ENCODE measurements around the gene HEATR3. TPM values are rescaled to one million over a fixed set of nuclear protein-coding genes. Genes with fewer than 3 reads are reported as not detected.

Gene HEATR3
- total RNA-seq: 10 to 100 TPM; 13.9 to 16.7 TPM
- long read RNA-seq, donor 1, partial matches to known transcripts: 1 of 3 reads
- long read RNA-seq, donor 1, other reads (novel, unspliced or antisense): 2 of 3 reads
- long read RNA-seq, donor 2, partial matches to known transcripts: 0 of 2 reads
- long read RNA-seq, donor 2, other reads (novel, unspliced or antisense): 0 of 2 reads

GRCh38 chr16:50065624-50066481 is at the start of gene HEATR3:
Gene HEATR3 (plus strand): TSS chr16:50065970. CDS start chr16:50066132, 162 bp downstream.
- intact Hi-C loops (cut with DNase I): no loop called here
- DNase-seq (ENCODE audit: low spot score): peak; percentile 98

DNA sequence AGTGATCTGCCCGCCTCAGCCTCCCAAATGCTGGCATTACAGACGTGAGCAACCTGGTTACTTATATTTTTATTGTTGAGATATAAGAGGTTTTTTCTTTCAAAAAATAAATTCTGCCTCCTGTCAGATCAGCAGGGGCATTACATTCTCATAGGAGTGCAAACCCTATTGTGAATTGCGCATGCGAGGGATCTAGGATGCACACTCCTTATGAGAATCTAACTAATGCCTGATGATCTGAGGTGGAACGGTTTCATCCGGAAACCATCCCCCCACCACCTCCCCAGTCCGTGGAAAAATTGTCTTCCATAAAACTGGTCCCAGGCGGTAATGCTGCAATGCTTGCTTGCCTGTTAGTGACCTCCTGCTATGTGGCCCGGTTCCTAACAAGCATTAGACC is 48.2 kb upstream of the HEATR3 start:
- DNase-seq (ENCODE audit: low spot score): no peak
- intact Hi-C loops (cut with DNase I): no loop called here

GRCh38 chr16:50021544-50021943 is 44.2 kb upstream of the HEATR3 start:
- DNase-seq (ENCODE audit: low spot score): no peak
- intact Hi-C loops (cut with DNase I): loop anchor here (10.0 kb wide), 2 partner anchors 193 to 633 kb away; no protein-coding TSS in a partner anchor

GRCh38 chr16:50023641-50024040 is 42.1 kb upstream of the HEATR3 start:
- intact Hi-C loops (cut with DNase I): loop anchor here (10.0 kb wide), 2 partner anchors 191 to 631 kb away; no protein-coding TSS in a partner anchor
- DNase-seq (ENCODE audit: low spot score): no peak

GRCh38 chr16:50024207-50024606 is 41.6 kb upstream of the HEATR3 start:
- no peak for DNase-seq (ENCODE audit: low spot score)
- intact Hi-C loops (cut with DNase I): loop anchor here (10.0 kb wide), 2 partner anchors 191 to 631 kb away; no protein-coding TSS in a partner anchor

- intact Hi-C loops (cut with DNase I): loop anchor here (10.0 kb wide), 2 partner anchors 190 to 630 kb away; no protein-coding TSS in a partner anchor
- DNase-seq (ENCODE audit: low spot score): peak; percentile 98
These were observed 40.9 kb upstream of the HEATR3 start, which contains the start of gene CNEP1R1 for GRCh38 chr16:50024684-50025536. Gene CNEP1R1 (plus strand): TSS chr16:50025225. CDS start chr16:50025316, 91 bp downstream.

- intact Hi-C loops (cut with DNase I): loop anchor here (10.0 kb wide), 2 partner anchors 189 to 629 kb away; no protein-coding TSS in a partner anchor
- no peak for DNase-seq (ENCODE audit: low spot score)
These were observed 40.2 kb upstream of the HEATR3 start for GRCh38 chr16:50025537-50025931.

DNA sequence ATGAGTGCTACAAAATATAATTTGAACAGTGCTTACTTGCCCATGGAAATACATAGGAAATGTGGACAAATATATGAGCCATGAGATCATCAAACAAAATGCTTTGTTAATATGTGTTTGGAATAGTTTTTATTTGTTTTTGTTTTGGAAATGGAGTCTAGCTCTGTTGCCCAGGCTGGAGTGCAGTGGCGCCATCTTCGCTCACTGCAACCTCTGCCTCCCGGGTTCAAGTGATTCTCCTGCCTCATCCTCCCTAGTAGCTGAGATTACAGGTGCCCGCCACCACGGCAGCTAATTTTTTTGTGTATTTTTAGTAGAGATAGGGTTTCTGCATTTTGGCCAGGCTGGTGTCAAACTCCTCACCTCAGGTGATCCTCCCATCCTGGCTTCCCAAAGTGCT is 37.9 kb upstream of the HEATR3 start:
- intact Hi-C loops (cut with DNase I): loop anchor here (10.0 kb wide), 2 partner anchors 187 to 627 kb away; no protein-coding TSS in a partner anchor
- no peak for DNase-seq (ENCODE audit: low spot score)

GRCh38 chr16:50035468-50035992 is 30.2 kb upstream of the HEATR3 start:
- intact Hi-C loops (cut with DNase I): loop anchor here in 1 of 2 donors (10.0 kb wide), 1 partner anchor 329 kb away; the partner anchor contains the start of gene BRD7
- DNase-seq (ENCODE audit: low spot score): no peak

DNA sequence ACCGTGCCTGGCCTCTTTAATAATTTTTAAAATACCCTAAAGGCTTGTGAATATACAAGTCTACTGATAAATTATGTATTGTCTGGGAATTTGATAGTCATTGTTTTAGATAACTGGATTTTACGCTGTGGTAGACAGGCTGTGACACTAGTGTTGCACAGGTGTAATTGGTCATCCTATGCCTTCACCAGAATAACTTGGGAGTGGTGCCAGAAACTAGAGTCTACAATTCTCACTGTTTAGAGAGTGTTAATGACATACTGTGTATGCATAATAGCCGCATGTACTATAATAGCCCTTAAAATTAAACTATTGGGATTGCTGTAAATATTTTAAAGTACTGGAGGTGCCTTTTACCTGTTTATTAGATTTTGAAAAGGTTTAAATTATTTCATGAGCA is 29.3 kb upstream of the HEATR3 start:
- no peak for DNase-seq (ENCODE audit: low spot score)
- intact Hi-C loops (cut with DNase I): loop anchor here in 1 of 2 donors (10.0 kb wide), 1 partner anchor 328 kb away; the partner anchor contains the start of gene BRD7

GRCh38 chr16:50037662-50038220 is 28.0 kb upstream of the HEATR3 start:
- intact Hi-C loops (cut with DNase I): loop anchor here in 1 of 2 donors (10.0 kb wide), 1 partner anchor 327 kb away; the partner anchor contains the start of gene BRD7
- DNase-seq (ENCODE audit: low spot score): no peak

DNA sequence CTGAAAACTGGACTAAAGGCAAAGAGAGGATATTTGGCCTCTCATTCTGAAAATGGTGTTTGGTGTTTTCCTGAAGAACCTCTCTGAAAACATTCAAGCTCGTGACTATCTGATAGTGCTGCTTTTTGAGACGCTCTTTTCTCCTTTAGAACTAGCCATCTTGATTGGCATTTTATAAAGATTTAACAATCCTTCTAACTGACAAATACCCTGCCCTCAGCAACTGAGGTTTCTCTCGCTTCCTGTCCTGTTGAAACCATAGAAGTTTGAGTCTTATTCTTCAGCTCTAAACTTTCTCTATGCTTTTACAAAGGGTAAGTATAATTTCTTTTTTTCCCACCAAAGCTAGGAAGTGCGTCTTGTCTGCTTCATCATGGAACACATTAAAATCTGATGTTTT is 27.5 kb upstream of the HEATR3 start:
- DNase-seq (ENCODE audit: low spot score): no peak

GRCh38 chr16:50038756-50039529 is 26.8 kb upstream of the HEATR3 start:
- intact Hi-C loops (cut with DNase I): loop anchor here in 1 of 2 donors (10.0 kb wide), 1 partner anchor 326 kb away; the partner anchor contains the start of gene BRD7
- no peak for DNase-seq (ENCODE audit: low spot score)

More for the DNA sequence above, 27.5 kb upstream of the HEATR3 start:
- intact Hi-C loops (cut with DNase I): loop anchor here in 1 of 2 donors (10.0 kb wide), 1 partner anchor 327 kb away; the partner anchor contains the start of gene BRD7

DNA sequence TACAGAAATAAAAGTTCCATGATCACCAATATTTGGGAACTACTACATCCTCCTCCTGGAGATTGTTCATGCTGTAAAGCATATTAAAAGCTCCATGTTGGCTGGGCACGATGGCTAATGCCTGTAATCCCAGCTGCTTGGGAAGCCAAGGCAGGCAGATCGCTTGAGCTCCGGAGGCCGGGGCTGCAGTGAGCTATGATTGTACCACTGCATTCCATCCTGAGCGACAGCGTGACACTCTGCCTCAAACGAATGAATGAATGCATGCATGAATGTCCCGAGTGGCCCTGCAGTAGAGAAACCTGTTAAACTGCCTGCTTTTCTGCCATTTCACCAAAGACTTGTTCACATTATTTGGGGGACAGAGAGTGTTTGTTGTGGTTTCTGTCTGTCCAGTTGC is 25.8 kb upstream of the HEATR3 start:
- intact Hi-C loops (cut with DNase I): no loop called here
- no peak for DNase-seq (ENCODE audit: low spot score)

GRCh38 chr16:50040710-50041109 is 25.1 kb upstream of the HEATR3 start:
- DNase-seq (ENCODE audit: low spot score): no peak

DNA sequence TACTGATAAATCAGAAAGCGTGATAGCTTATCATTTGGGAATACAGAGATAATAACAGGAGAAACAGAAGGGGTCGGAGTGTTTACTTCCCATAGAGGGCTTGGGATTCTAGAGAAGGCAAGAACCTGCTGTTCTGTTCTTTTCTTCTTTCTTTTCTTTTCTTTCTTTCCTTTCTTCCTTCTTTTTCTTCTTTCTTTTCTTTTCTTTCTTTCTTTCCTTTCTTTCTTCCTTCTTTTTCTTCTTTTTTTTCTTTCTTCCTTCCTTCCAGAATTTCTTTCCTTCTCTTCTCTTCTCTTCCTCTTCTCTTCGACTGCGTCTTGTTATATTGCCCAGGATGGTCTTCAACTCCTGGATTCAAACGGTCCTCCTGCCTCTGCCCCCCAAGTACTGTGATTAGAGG is 22.4 kb upstream of the HEATR3 start:
- no peak for DNase-seq (ENCODE audit: low spot score)
- intact Hi-C loops (cut with DNase I): no loop called here

More at GRCh38 chr16:50040710-50041109, 25.1 kb upstream of the HEATR3 start:
- intact Hi-C loops (cut with DNase I): no loop called here

DNA sequence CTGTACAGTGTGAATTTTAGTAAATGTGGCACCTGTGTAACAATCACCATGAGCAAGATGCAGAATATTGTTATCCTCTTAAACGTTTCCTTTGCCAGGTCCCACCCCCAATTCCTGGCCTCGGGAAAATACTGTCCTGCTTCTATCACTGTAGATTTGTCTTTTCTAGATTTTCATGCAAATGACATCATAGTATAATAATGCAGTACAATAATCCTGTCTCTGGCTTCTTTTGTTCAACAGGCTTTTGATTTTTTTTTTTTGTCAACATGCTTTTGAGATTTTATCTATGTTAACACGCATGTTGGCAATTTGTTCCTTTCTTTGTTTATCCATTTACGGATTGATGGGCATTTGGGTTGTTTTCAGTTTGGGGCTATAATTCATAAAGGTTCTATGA is 20.4 kb upstream of the HEATR3 start:
- DNase-seq (ENCODE audit: low spot score): no peak
- intact Hi-C loops (cut with DNase I): no loop called here
